NOMO-1 treated with DMSO at 0.1 percent for 48 hours (cell line): ENCODE data around the gene TP53AIP1.
A peak's percentile ranks its signal among the peaks of the same experiment; 100 is the strongest.

Experiments
- DNase-seq: peaks from one replicate; lab custom pipeline; 2025; ENCODE audit not compliant: unreplicated experiment; lab: John Stamatoyannopoulos, UW

Gene TP53AIP1

GRCh38 chr11:128943428-128943976 lies 831 bp upstream of the TP53AIP1 start:
- DNase-seq, result no peak

- DNase-seq, result no peak
These were observed 429 bp downstream of the TP53AIP1 start for GRCh38 chr11:128942272-128942612.

DNA sequence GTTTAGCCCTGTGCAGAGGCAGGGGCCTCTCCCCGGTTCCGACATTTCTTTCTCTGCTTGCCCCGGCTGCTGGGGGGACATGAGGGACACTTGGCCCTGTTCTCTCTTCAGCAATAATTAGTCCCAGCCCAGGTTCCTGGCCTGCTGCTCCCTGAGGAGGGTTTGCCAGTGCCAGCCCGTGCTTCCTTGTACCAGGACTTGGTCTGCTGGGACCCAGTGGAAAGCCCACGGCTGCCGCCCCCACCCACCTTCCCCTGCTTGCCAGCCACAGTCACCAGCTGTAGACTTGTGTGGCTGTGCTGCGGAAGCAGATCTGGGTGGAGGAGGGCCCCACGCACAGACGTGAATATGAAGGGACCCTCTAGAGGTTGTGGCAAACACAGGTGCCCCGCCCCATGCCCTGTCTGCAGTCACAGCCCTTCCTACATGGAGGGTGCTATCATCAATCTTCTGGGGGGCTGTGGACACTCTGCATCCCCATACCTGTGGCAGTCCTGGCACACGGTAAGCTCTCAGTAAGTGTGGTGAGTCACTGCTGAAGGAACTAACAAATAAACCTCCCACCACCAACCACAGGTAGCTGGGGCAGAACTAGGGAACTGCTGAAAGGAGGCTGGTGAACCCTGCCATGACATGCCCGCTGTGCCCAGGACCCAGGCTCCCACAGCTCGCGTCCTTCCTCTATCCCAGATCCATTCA lies 949 bp downstream of the TP53AIP1 start:
- DNase-seq, result no peak

GRCh38 chr11:128941110-128941509 lies 1.6 kb downstream of the TP53AIP1 start:
- DNase-seq, result no peak

DNA sequence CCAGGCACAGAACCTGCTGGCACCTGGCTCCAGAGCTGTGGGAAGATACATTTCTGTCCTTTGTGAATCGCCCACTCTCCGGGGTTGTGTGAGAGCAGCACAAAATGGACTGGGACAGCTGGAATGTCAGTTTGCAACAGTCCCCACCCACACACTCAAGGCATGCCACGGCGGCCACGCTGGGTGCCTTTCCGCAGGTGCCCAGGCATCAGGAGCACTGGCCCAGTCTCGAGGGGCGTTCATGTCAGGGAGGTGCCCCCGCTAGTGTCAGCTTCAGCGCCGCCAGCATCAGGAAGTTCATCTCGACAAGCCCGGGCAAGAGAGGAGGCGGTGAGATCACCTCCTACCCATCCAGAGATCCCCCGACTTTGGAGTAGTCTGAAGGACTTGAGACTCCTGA lies 2.1 kb downstream of the TP53AIP1 start:
- DNase-seq, result no peak

DNA sequence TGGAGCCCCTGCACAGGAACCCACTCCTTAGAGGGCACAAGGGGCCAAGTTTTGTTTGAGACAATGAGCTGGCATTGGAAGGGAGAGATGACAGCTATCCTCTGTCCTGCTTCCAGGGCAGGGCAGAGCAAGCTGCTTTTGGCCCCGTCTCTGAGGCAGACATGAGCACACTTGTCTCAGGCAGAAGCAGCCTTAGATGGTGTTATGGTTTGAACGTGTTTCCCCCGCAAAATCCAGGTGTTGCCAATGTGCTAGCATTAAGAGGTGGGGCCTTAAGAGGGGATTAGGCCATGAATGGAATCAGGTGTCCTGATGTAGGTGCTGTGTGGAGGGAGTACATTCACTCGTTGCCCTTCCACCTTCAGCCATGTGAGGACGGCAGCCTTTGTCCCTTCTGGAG lies 2.5 kb downstream of the TP53AIP1 start:
- DNase-seq, result no peak

DNA sequence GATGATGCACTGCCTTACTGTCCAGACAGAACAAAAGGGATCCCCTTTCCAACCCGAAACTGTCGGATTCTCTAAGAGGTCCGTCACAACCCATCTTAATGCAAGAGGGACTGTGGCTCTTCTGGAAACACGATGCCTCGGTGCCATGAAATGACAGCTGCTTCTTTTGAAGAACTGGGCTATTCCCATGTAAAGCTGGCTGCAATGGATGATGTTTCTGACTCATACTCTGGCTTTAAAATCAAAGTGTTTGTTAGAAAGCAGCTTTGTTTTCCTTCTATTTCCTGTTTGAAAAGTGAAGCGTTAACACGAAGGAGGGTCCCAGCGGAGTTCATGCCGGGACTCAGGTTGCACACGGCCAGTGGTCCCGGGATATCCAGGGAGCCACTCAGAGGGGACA lies 3.1 kb downstream of the TP53AIP1 start:
- no peak for DNase-seq

- no peak for DNase-seq
These were observed 4.3 kb downstream of the TP53AIP1 start for GRCh38 chr11:128938156-128938885.

GRCh38 chr11:128937480-128937879 lies 5.2 kb downstream of the TP53AIP1 start:
- DNase-seq, result no peak

- no peak for DNase-seq
These were observed 5.9 kb downstream of the TP53AIP1 start for GRCh38 chr11:128936606-128937251.

- DNase-seq, result no peak
These were observed 7.7 kb downstream of the TP53AIP1 start for GRCh38 chr11:128934926-128935325.

DNA sequence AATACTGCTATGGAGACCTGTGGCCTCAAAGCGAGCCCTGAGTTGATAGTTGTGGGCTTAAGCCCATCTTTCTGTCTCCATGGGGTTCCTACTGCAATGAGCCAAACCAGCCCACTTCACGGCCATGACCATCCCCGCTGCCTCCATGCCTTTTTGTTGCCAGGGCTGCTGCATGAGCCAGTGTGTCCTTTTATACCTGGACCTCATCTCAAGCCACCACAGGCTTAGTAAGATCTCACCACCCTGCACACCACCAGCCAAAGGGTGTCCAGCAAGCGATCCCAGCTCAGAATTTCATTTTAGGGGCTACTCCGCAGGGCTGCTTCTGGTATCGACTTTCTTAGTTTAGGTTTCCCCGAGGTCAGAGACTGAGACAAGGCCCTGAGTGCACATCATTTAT lies 8.3 kb downstream of the TP53AIP1 start:
- DNase-seq, result no peak

DNA sequence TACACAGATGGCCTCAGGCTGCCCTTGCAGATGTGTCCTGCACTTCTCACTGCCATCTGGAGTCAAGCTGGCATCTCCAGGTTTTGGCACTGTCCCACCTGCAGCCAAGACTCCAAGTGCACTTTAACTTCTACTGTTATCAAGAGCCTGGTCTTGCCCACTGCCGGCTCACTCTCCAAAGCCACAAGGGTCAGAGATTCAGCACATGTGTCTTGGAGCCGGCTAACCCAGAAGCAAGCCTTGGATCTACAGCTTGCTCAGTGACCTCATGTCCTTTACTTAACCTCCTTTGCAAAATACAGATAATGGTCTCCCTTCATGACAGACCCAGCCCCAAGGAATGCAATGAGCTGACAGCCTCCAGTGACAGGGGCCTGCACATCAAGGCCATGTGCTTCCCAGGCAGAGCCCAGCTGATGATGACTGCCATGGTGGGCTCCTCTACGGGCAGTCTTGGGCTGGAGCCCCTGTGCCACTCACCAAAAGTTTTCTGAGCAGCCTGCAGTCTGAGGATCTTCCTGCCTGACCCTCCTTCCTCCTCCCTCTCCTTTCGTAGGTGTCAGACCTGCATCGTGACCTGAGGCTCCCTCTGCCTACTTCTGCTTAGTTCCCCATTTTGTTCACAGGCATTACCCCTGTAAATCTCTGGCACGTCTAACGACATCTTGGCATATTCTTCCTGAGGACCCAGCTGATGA lies 9.0 kb downstream of the TP53AIP1 start:
- DNase-seq, result no peak

DNA sequence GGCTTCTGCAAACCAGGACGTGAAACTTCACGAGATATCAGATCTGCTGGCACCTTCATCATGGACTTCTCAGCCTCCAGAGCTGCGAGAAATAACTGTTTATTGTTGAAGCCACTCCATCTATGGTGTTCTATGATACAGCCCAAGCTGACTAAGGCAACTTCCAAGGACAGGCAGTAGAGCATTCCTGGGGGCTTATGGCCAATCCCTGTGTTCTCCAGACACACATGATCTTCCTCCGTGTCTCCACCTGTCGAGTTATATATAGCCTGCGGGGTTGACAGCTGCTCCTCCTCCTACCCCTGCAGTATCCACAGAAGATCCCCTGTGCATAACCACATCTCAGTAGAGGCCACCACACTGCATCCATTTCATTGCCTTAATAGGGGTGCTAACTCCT lies 11.0 kb downstream of the TP53AIP1 start:
- no peak for DNase-seq

GRCh38 chr11:128931066-128931465 lies 11.6 kb downstream of the TP53AIP1 start:
- no peak for DNase-seq

- DNase-seq, result no peak
These were observed 12.7 kb downstream of the TP53AIP1 start for GRCh38 chr11:128929991-128930390.

- no peak for DNase-seq
These were observed 13.2 kb downstream of the TP53AIP1 start for GRCh38 chr11:128929468-128929867.

- peak; percentile 43 for DNase-seq
These were observed 14.3 kb downstream of the TP53AIP1 start for GRCh38 chr11:128928400-128928799.

DNA sequence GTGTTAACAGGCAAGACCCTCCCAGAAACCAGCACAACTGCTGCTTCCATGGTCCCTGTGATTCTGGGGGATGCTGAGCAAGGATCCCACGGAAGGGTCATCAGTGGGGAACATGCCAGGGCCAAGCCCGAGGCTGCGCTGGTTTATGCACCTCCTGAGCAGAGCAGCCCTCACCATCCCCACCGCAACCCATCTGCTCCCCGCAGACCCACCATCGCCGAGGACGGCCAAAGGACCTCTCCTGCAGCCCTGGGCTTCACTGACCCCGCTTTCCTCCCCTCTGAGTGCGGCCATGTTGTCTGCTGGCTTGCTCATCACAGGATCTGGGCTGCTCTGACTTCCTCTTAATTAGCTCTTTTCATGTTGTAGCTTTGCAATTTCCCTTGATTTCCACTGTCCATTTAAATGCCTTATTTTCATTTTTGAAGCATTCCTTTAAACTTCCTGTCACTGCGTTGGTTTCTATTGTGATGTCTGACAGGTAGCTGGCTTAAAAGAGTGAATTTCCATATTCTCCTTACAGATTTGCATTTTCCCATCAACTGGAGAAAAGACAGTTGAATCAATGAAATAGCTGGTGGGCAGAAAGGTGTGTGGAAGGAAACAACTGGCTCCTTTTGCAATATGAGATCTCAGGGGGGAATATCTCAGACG lies 14.9 kb downstream of the TP53AIP1 start:
- no peak for DNase-seq

- DNase-seq, result no peak
These were observed 15.6 kb downstream of the TP53AIP1 start for GRCh38 chr11:128927108-128927461.
